Smooth muscle cell (in vitro differentiated cells): ENCODE results near the gene LHFPL6. TPM values are rescaled to one million over a fixed set of nuclear protein-coding genes. Genes with fewer than 3 reads are reported as not detected.

Experiments used
- DNase-seq: peaks from one replicate; lab custom pipeline; 2025; ENCODE audit not compliant: unreplicated experiment; lab: John Stamatoyannopoulos, UW
- H2AFZ ChIP-seq: fragments of 200-600 bp; sonication (generic); 2 replicates; pipeline ENCODE4 v1.6.0; 2016; ENCODE audit warnings: antibody characterized with exemption, low read depth, mild to moderate bottlenecking
- H3F3A ChIP-seq: fragments of 200-600 bp; sonication (generic); 2 replicates; pipeline ENCODE4 v1.6.0; 2017; ENCODE audit warnings: antibody characterized with exemption, low read depth
- H3K27ac ChIP-seq: fragments of 200-600 bp; sonication (generic); 2 replicates; pipeline ENCODE4 v1.5.1; 2016; ENCODE audit warnings: low read depth, mild to moderate bottlenecking
- H3K27me3 ChIP-seq: fragments of 200-600 bp; sonication (generic); 2 replicates; pipeline ENCODE4 v1.6.1; 2016; ENCODE audit warnings: low read depth, mild to moderate bottlenecking
- H3K36me3 ChIP-seq: fragments of 200-600 bp; sonication (generic); 2 replicates; pipeline ENCODE4 v1.5.1; 2016; ENCODE audit warnings: low read depth
- H3K4me1 ChIP-seq: fragments of 200-600 bp; sonication (generic); 2 replicates; pipeline ENCODE4 v1.5.1; 2016; ENCODE audit warnings: low read depth
- H3K4me2 ChIP-seq: fragments of 200-600 bp; sonication (generic); 2 replicates; pipeline ENCODE4 v1.6.0; 2016; ENCODE audit warnings: mild to moderate bottlenecking
- H3K4me3 ChIP-seq: fragments of 200-600 bp; sonication (generic); 2 replicates; pipeline ENCODE4 v1.5.1; 2016; ENCODE audit warnings: mild to moderate bottlenecking
- H3K79me2 ChIP-seq: fragments of 200-600 bp; sonication (generic); 2 replicates; pipeline ENCODE4 v1.6.0; 2016; ENCODE audit warnings: low read depth, mild to moderate bottlenecking
- H3K9ac ChIP-seq: fragments of 200-600 bp; sonication (generic); 2 replicates; pipeline ENCODE4 v1.6.0; 2016; ENCODE audit warnings: low read depth
- H3K9me3 ChIP-seq: fragments of 200-600 bp; sonication (generic); replicated peaks from 2 replicates; pipeline ENCODE4 v1.5.1; 2016; ENCODE audit warnings: low read depth
- H4K20me1 ChIP-seq: fragments of 200-600 bp; sonication (generic); 2 replicates; pipeline ENCODE4 v1.6.0; 2016; ENCODE audit warnings: low read depth
- WGBS: methylation state at CpG from one replicate; pipeline ENCODE4 v1.1.7; 2016; ENCODE audit warnings: low lambda C conversion rate; 5-methylcytosine and 5-hydroxymethylcytosine counted together
- polyA plus RNA-seq: library from polyadenylated mRNA; unstranded; fragments of >200 nt; fragmentation: Nextera tagmentation; extraction: Ambion mirVana; gene quantifications from 2 replicates; pipeline ENCODE4 v1.2.1, GENCODE V29; 2016
- total RNA-seq: library from RNA; depleted of rRNA; stranded (reverse); fragments of >200 nt; gene quantifications from 2 replicates; pipeline ENCODE4 v1.2.3, GENCODE V29; 2014
- TF ChIP-seq, protein P1 (sequence below): fragments of 200-600 bp; sonication (generic); IDR thresholded peaks from 2 replicates; pipeline ENCODE4 v1.5.1; 2017; ENCODE audit warnings: borderline replicate concordance, mild to moderate bottlenecking, antibody characterized with exemption; ENCODE audit not compliant: insufficient read depth, poor library complexity, severe bottlenecking

LHFPL6 gene
- total and polyA plus RNA-seq, 2 experiments from 2014 or later = 24.7 to 43.6 TPM

DNA sequence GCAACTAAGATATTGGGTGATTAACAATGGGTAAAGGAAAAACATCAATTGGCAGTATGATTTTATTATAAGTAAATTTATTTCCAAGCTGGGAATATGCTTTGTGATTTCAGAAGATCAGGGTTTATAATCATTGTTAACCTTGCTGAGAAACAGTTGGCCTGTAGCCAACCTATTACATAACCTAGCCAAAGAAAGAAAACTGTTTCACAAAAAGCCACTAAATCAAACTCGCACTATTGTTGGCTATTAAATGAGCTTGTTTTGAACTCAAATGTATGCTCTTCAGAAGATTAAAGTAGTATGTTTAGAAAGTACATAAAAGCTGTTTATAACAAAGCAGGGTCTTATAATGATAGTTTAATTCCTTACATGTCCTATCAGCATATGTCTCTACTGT, 151.7 kb downstream of the LHFPL6 start:
- H3K27ac ChIP-seq = no peak overlapping the region
- TF ChIP-seq, protein P1, sequence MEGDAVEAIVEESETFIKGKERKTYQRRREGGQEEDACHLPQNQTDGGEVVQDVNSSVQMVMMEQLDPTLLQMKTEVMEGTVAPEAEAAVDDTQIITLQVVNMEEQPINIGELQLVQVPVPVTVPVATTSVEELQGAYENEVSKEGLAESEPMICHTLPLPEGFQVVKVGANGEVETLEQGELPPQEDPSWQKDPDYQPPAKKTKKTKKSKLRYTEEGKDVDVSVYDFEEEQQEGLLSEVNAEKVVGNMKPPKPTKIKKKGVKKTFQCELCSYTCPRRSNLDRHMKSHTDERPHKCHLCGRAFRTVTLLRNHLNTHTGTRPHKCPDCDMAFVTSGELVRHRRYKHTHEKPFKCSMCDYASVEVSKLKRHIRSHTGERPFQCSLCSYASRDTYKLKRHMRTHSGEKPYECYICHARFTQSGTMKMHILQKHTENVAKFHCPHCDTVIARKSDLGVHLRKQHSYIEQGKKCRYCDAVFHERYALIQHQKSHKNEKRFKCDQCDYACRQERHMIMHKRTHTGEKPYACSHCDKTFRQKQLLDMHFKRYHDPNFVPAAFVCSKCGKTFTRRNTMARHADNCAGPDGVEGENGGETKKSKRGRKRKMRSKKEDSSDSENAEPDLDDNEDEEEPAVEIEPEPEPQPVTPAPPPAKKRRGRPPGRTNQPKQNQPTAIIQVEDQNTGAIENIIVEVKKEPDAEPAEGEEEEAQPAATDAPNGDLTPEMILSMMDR = no peak
- H3K4me2 ChIP-seq = no peak overlapping the region
- H3K4me3 ChIP-seq = no peak overlapping the region
- no peak overlapping the region for H3K9ac ChIP-seq
- H3K9me3 ChIP-seq = no peaks in the 10 kb centered on the region
- peaks cover 19% of the 10 kb centered on the region for H3K4me1 ChIP-seq
- no peak overlapping the region for H2AFZ ChIP-seq
- H3F3A ChIP-seq = peaks cover 8% of the 10 kb centered on the region
- H3K27me3 ChIP-seq = no peaks in the 10 kb centered on the region
- no peak for DNase-seq
- no peaks in the 10 kb centered on the region for H3K36me3 ChIP-seq
- no peaks in the 10 kb centered on the region for H3K79me2 ChIP-seq
- 90% methylated on average over 1 of the region's 1 CpG for WGBS
- no peaks in the 10 kb centered on the region for H4K20me1 ChIP-seq

DNA sequence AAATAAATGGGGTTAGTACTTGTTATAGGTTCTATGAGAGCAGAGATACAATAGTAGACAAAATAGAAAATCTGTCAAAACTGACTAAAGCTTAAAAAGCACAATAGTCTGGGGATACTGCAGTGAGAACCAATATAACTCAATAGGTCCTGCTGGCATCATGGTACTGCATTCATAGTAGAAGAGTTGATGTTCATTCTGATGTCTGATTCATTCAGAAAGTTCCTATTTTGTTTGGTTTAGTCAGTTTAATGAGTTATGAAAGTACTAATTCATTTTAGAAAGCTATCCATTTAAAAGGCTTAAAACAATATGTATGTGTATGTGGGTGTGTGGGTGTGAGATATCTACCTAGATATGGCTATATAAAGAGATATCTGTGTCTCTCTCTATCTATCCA, 152.8 kb downstream of the LHFPL6 start:
- Histone ChIP-seq H3K27ac (no peak overlapping the region), H3K36me3 (no peaks in the 10 kb centered on the region), H3K9me3 (no peaks in the 10 kb centered on the region), H3K4me3 (no peak overlapping the region), H3F3A (peaks cover 8% of the 10 kb centered on the region), H3K4me2 (no peak overlapping the region), H2AFZ (no peak overlapping the region), H3K9ac (no peak overlapping the region), H3K4me1 (peaks cover 19% of the 10 kb centered on the region), H4K20me1 (no peaks in the 10 kb centered on the region), H3K79me2 (no peaks in the 10 kb centered on the region), H3K27me3 (no peaks in the 10 kb centered on the region)
- TF ChIP-seq, protein P1 = no peak
- no peak for DNase-seq

DNA sequence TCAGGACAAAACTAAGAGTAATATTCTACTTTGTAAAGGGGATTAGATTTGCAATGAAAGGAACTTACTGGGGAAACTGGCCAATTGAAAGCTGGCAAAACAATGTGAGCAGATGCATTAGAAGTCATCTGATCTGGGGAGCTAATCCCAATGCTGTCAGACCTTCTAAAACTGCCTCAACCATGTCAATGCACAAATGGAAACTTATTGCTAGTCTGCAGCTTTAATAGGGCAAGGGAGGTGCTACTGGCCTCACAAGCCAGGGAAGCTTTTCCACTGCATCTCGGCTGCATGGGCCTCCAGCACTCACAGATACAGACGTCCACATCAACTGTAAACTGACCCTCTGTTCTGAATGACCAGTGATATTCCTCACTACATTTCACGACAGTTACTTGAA, 154.2 kb downstream of the LHFPL6 start:
- TF ChIP-seq, protein P1 = no peak
- Histone ChIP-seq H3K79me2 (no peaks in the 10 kb centered on the region), H3K9me3 (no peaks in the 10 kb centered on the region), H3K9ac (no peak overlapping the region), H4K20me1 (no peaks in the 10 kb centered on the region), H2AFZ (no peak overlapping the region), H3K4me1 (peaks cover 19% of the 10 kb centered on the region), H3K27ac (no peak overlapping the region), H3K27me3 (no peaks in the 10 kb centered on the region), H3K36me3 (no peaks in the 10 kb centered on the region), H3K4me2 (no peak overlapping the region), H3K4me3 (no peak overlapping the region), H3F3A (peaks cover 8% of the 10 kb centered on the region)
- DNase-seq = no peak
- 37% methylated on average over 3 of the region's 3 CpGs for WGBS

DNA sequence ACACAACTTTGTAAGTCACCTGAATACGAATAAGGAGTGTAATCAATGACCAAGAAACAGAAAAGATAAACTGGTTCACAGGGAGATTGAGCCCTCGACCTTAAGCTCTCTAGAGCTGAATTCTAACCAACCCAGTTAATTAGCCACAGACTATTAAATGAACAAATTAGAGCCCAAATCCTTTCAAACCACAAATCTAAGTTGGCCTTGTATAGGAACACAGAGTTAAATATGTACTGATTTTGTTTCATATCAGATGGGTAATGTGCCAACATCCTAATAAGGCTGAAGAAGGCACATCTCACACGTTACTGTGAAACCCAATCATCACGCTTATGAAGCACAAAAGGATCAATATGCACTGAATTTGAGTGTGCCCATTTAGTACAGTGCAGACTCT, 156.1 kb downstream of the LHFPL6 start:
- Histone ChIP-seq H2AFZ (no peak overlapping the region), H3K9me3 (no peaks in the 10 kb centered on the region), H3K27ac (no peak overlapping the region), H3K9ac (no peak overlapping the region), H3K79me2 (no peaks in the 10 kb centered on the region), H3K27me3 (no peaks in the 10 kb centered on the region), H3K36me3 (no peaks in the 10 kb centered on the region), H3K4me3 (no peak overlapping the region), H3K4me1 (peaks cover 5% of the 10 kb centered on the region), H4K20me1 (no peaks in the 10 kb centered on the region), H3F3A (no peaks in the 10 kb centered on the region), H3K4me2 (no peak overlapping the region)
- WGBS = 96% methylated on average over 4 of the region's 4 CpGs
- TF ChIP-seq, protein P1 = no peak
- DNase-seq = no peak
